ENCODE measurements around the gene KRTDAP. TPM values are rescaled to one million over a fixed set of nuclear protein-coding genes. Genes with fewer than 3 reads are reported as not detected.
"Not testable (repeated sequence)": the region's sequence is repeated elsewhere in the genome, so short reads cannot be mapped to it uniquely, and the experiment has no call there.

Gene KRTDAP
- total RNA-seq, 2 donors from 2014 or later: not detected

DNA sequence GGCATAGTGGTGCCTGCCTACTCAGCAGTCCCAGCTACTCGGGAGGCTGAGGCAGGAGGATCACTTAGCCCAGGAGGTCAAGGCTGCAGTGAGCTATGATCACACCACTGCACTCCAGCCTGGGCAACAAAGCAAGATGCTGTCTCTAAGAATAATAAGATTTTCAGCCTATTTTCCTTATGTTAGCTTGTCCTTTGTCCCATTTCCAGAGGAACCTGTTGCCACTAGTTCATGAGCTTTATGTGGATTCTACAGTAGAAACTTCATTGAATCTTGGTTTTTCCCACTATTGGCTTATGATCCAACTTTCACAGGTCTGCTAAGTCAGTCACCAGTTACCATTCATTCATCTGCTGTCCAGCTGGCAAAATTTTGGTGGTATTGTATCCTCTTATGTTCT lies 24.0 kb downstream of the KRTDAP start:
- no peak for ATAC-seq (replicated peaks in 1 of 2)
- Mint-ChIP-seq H3K27me3 (ENCODE audit: low read depth) (peaks cover 7% of the 10 kb centered on the region), H3K27ac (no peak overlapping the region), H3K4me3 (no peak overlapping the region), H3K4me1 (ENCODE audit: low read depth) (peaks cover 27% of the 10 kb centered on the region), H3K9me3 (no peaks in the 10 kb centered on the region), H3K36me3 (ENCODE audit: insufficient read depth in 2 of 2) (no peaks in the 10 kb centered on the region)
- DNase-seq: no peak

DNA sequence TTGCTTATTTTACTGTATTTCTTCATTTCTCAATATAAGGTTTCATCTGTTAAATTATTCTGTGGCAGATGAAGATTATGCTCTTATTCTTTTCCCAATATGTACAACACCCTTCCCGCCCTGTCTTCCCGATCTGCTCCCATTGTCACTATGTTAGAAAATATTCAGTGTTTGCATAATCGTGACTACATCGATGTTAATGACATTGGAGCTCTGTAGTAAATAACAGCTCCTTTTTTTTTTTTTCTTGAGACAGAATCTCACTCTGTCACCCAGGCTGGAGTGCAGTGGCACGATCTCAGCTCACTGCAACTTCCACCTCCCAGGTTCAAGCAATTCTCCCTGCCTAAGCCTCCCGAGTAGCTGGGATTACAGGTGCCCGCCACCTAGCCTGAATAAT lies 27.3 kb downstream of the KRTDAP start:
- peak overlapping the region; percentile 13 for H3K27ac Mint-ChIP-seq
- DNase-seq; H3K9me3 Mint-ChIP-seq; H3K36me3 Mint-ChIP-seq (ENCODE audit: insufficient read depth in 2 of 2); H3K27me3 Mint-ChIP-seq (ENCODE audit: low read depth): not testable (repeated sequence)
- ATAC-seq (replicated peaks in 1 of 2): peak in 1 of 2 donors; percentile 4
- H3K4me1 Mint-ChIP-seq (ENCODE audit: low read depth): peaks cover 29% of the 10 kb centered on the region
- peak overlapping the region; percentile 50 to 65 for H3K4me3 Mint-ChIP-seq

DNA sequence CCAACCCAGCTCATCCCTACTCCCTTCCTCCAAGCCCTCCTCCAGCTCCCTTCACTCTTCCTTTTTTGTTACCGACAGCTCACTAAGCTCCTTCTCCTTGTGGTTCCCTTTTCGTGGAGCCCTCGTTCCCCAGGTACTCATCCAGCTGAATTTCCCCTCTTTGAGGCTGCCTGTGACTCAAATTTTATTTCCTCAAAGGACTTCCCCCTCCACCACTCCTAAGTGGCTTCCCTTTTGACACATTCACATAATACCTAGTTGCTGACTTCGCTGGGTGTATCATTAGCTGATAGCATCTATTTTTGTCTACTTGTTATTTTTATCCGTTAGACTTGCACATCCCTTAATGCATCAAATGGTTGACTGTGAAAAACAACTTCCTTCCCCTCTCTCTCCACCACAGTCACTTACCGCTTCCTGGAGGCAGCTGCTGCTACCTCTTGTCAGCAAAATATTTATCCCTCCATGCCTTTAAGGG lies 27.7 kb downstream of the KRTDAP start:
- H3K4me1 Mint-ChIP-seq (ENCODE audit: low read depth): peaks cover 28% of the 10 kb centered on the region
- DNase-seq: peak; percentile 29 to 37
- peak overlapping the region; percentile 50 to 65 for H3K4me3 Mint-ChIP-seq
- H3K27me3 Mint-ChIP-seq (ENCODE audit: low read depth): peaks cover 7% of the 10 kb centered on the region
- H3K36me3 Mint-ChIP-seq (ENCODE audit: insufficient read depth in 2 of 2): no peaks in the 10 kb centered on the region
- peak overlapping the region; percentile 13 for H3K27ac Mint-ChIP-seq
- peak; percentile 88 to 91 for ATAC-seq (replicated peaks in 1 of 2)
- H3K9me3 Mint-ChIP-seq: no peaks in the 10 kb centered on the region

DNA sequence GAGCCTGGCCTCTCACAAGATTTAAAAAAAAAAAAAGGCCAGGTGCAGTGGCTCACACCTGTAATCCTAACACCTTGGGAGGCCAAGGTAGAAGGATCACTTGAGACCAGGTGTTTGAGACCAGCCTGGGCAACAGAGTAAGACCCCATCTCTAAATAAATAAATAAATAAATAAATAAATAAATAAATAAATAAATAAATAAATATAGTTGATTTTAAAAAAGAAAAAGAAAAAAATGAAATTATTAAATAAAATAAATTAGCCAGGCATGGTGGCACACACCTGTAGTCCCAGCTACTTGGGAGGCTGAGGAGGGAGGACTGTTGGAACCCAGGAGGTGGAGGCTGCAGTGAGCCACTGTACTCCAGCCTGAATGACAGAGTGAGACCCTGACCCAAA lies 28.5 kb downstream of the KRTDAP start:
- not testable (repeated sequence) for H3K4me3 Mint-ChIP-seq; H3K9me3 Mint-ChIP-seq; DNase-seq; H3K27me3 Mint-ChIP-seq (ENCODE audit: low read depth); H3K36me3 Mint-ChIP-seq (ENCODE audit: insufficient read depth in 2 of 2); ATAC-seq (replicated peaks in 1 of 2); H3K27ac Mint-ChIP-seq
- H3K4me1 Mint-ChIP-seq (ENCODE audit: low read depth): peaks cover 35% of the 10 kb centered on the region

DNA sequence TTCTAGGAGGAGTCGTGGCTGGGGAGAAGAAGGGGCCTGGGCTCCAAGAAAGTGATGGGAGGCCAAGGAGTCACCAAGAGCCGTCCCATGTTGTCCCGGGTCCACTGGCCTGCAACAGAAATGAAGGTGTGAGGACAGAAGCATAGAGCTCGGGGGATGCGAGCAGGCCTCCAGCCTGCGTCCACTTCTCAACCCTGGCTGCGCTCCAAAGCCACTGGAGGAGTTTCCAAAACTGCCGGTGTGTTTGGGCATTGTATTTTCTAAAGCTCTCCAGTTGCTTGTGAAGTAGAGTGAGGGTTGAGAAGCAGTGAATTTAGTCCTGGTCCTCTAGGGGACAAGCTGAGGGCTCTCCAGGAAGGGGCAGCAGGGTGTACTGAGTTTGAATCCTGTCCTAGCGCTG lies 29.2 kb downstream of the KRTDAP start:
- ATAC-seq (replicated peaks in 1 of 2) (no peak), DNase-seq (no peak)
- Mint-ChIP-seq H3K36me3 (ENCODE audit: insufficient read depth in 2 of 2) (no peaks in the 10 kb centered on the region), H3K27ac (no peak overlapping the region), H3K4me1 (ENCODE audit: low read depth) (peaks cover 35% of the 10 kb centered on the region), H3K27me3 (ENCODE audit: low read depth) (peaks cover 7% of the 10 kb centered on the region), H3K9me3 (no peaks in the 10 kb centered on the region), H3K4me3 (no peak overlapping the region)

DNA sequence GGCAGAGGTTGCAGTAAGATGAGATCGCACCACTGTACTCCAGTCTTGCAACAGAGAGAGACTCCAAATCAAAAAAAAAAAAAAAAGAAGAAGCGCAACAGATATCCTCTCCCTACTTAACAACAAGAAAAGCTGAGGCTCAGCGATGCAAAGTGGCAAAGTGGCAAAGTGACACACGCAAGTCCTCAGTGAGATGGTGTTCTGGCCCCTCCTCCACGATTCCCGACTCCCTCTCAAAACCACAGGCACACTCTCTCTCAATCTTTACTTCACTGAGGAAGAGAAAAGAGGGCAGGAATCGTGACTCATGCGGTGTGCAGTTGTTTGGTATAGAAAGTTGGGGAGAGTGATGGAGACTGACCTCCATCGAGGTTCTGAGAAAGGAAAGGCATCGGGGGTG lies 29.7 kb downstream of the KRTDAP start:
- Mint-ChIP-seq H3K36me3 (ENCODE audit: insufficient read depth in 2 of 2) (no peaks in the 10 kb centered on the region), H3K9me3 (no peaks in the 10 kb centered on the region), H3K4me1 (ENCODE audit: low read depth) (peaks cover 35% of the 10 kb centered on the region), H3K27me3 (ENCODE audit: low read depth) (peaks cover 6% of the 10 kb centered on the region), H3K27ac (no peak overlapping the region), H3K4me3 (no peak overlapping the region)
- no peak for ATAC-seq (replicated peaks in 1 of 2)
- DNase-seq: no peak

DNA sequence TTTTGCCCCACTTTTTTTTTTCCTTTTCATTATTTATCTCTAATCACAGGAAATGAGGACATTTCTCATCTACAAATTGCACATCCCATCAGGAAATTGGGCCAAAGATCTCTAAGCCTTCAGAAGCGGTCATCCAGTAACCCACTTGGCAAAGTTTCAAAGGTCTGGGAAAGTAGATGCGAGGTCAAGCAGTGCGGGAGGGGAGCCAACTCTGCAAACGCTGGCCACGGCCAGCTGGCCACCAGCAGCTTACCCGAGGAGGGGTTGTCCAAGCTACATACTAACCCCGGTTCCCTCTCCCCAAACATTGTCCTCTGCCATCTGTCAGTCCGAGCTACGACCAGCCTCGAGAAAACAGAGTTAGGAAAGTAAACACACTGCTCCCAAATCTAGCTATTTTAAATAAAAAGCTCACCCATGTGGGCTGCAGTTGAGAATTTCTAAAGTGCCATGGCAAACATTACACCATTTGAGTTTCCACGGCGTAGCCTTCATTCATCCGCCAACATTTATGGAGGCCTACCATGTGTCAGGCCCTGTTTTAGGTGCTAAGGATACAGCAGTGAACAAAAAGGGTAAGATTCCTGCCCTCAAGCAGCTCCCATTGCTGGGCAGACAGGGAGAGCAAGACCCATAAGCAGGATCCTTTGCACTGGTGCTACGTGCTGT lies 30.7 kb downstream of the KRTDAP start:
- Mint-ChIP-seq H3K9me3 (no peaks in the 10 kb centered on the region), H3K27ac (no peak overlapping the region), H3K27me3 (ENCODE audit: low read depth) (no peaks in the 10 kb centered on the region), H3K4me1 (ENCODE audit: low read depth) (peaks cover 35% of the 10 kb centered on the region), H3K4me3 (no peak overlapping the region), H3K36me3 (ENCODE audit: insufficient read depth in 2 of 2) (no peaks in the 10 kb centered on the region)
- ATAC-seq (replicated peaks in 1 of 2) (no peak), DNase-seq (no peak)

DNA sequence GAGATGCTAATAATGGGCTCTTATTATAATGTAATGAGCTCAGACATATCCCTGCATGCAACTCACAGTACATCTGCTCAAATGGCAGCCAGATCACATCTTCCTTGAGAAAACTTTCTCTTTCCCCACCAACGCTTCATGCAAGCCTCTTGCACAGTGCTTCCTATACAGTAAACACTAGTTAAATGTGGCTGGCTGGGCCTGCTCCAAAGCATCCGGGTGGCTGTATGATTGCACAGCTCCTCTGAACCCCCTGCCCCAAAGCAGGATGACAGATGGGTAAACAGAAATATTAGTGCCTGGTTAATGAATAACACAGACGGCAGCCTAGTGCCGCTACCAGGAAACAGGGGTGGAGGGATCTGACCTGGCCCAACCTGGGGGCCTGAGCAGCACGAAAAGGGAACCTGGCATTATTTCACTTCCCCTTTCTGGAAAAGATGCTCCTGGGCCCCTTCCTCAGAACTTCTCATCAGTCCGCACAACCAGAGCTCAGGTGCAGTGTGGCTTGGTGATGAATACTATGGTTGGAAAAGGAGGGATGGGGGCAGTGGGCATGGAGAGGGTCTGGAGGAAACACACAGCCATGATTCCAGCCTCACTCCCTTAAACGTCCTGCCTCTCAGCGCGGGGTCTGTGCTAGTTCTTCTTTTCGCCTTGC lies 31.4 kb downstream of the KRTDAP start:
- no peak overlapping the region for H3K27ac Mint-ChIP-seq
- ATAC-seq (replicated peaks in 1 of 2) (no peak), DNase-seq (no peak)
- H3K4me1 Mint-ChIP-seq (ENCODE audit: low read depth): peaks cover 31% of the 10 kb centered on the region
- no peaks in the 10 kb centered on the region for H3K27me3 Mint-ChIP-seq (ENCODE audit: low read depth)
- no peak overlapping the region for H3K4me3 Mint-ChIP-seq
- no peaks in the 10 kb centered on the region for H3K36me3 Mint-ChIP-seq (ENCODE audit: insufficient read depth in 2 of 2)
- no peaks in the 10 kb centered on the region for H3K9me3 Mint-ChIP-seq

DNA sequence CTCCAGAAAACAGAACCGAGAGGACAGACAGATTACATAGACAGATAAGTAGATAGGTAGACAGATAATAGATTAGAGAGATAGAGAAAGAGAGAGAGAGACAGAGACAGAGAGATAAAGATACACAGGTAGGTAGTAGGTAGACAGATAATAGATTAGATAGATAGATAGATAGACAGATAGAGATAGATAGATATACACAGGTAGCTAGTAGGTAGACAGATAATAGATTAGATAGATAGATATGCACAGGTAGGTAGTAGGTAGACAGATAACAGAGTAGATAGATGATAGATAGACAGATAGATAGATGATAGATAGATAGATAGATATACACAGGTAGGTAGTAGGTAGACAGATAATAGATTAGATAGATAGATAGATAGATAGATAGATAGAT lies 32.1 kb downstream of the KRTDAP start:
- ATAC-seq (replicated peaks in 1 of 2): no peak
- H3K4me1 Mint-ChIP-seq (ENCODE audit: low read depth): peaks cover 25% of the 10 kb centered on the region
- peaks cover 3% of the 10 kb centered on the region for H3K27me3 Mint-ChIP-seq (ENCODE audit: low read depth)

DNA sequence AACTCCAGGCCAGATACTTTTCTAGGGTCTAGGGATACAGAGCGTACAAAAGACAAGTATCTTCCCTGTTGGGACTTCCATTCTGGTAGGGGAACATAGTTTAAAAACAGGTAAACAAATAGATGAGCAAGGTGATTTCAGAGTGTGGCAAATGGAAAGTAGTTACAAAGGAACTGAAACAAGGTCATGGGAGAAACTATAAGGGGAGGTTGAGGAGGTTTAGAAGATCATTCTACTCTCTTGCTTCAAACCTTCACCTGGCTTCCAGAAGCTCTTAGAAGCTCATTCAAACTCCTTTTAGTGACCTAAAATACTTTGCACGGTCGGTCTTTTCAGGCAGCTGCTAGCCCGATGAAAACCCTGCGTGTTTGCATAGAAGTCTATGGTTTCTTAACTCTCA lies 33.1 kb downstream of the KRTDAP start:
- no peak for DNase-seq
- no peak for ATAC-seq (replicated peaks in 1 of 2)
- no peaks in the 10 kb centered on the region for H3K36me3 Mint-ChIP-seq (ENCODE audit: insufficient read depth in 2 of 2)
- peaks cover 23% of the 10 kb centered on the region for H3K4me1 Mint-ChIP-seq (ENCODE audit: low read depth)
- peaks cover 7% of the 10 kb centered on the region for H3K27me3 Mint-ChIP-seq (ENCODE audit: low read depth)
- no peaks in the 10 kb centered on the region for H3K9me3 Mint-ChIP-seq
- H3K27ac Mint-ChIP-seq: no peak overlapping the region
- no peak overlapping the region for H3K4me3 Mint-ChIP-seq

More for the DNA sequence above, 32.1 kb downstream of the KRTDAP start:
- H3K9me3 Mint-ChIP-seq: no peaks in the 10 kb centered on the region
- no peak for DNase-seq
- no peak overlapping the region for H3K4me3 Mint-ChIP-seq
- H3K27ac Mint-ChIP-seq: peak overlapping the region; percentile 8
- H3K36me3 Mint-ChIP-seq (ENCODE audit: insufficient read depth in 2 of 2): no peaks in the 10 kb centered on the region

DNA sequence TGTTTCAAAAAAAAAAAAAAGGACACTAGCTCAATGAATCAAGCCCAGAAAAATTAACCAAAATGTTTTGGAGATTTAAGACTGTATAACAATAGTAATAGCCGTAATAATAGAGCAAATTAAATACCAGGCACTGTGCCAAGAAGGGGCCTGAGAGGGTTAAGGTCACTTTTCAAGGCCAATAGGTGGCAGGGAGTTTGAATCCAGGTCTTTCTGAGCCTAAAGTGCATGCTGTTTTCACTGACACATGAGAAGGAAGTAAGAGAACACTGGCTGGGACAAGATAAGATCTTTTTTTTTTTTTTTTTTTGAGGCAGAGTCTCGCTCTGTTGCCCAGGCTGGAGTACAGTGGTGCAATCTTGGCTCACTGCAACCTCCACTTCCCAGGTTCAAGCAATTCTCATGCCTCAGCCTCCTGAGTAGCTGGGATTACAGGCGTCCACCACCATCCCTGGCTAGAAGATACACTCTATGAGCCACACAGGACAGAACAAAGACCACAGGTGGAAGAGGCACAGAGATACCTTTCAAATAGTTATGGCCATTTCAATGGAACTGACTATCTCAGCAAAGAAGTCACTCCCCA lies 34.6 kb downstream of the KRTDAP start:
- Mint-ChIP-seq H3K4me1 (ENCODE audit: low read depth) (peaks cover 34% of the 10 kb centered on the region), H3K4me3 (no peak overlapping the region), H3K27me3 (ENCODE audit: low read depth) (peaks cover 8% of the 10 kb centered on the region), H3K9me3 (no peaks in the 10 kb centered on the region), H3K36me3 (ENCODE audit: insufficient read depth in 2 of 2) (no peaks in the 10 kb centered on the region), H3K27ac (no peak overlapping the region)
- ATAC-seq (replicated peaks in 1 of 2) (no peak), DNase-seq (no peak)

DNA sequence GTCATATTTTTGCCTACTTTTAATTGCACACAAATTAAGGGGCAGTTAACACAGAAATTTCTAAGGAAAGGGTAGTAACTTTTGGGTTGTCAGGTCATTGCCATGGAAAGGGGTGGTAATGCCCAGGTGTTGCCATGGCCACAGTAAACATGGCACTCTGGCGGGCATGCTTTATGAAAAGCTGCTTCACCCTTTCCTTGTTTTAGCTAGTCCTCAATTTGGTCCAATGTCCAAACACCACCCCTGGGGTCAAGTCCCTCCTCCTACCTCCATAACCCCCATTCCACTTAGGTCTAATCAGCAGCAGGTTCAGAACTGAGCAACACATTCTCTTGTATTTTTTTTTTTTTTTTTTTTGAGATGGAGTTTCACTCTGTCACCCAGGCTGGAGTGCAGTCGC lies 35.6 kb downstream of the KRTDAP start:
- Mint-ChIP-seq H3K36me3 (ENCODE audit: insufficient read depth in 2 of 2) (no peaks in the 10 kb centered on the region), H3K4me3 (no peak overlapping the region), H3K27ac (no peak overlapping the region), H3K9me3 (no peaks in the 10 kb centered on the region), H3K27me3 (ENCODE audit: low read depth) (peaks cover 17% of the 10 kb centered on the region), H3K4me1 (ENCODE audit: low read depth) (peaks cover 37% of the 10 kb centered on the region)
- DNase-seq (no peak), ATAC-seq (replicated peaks in 1 of 2) (no peak)

DNA sequence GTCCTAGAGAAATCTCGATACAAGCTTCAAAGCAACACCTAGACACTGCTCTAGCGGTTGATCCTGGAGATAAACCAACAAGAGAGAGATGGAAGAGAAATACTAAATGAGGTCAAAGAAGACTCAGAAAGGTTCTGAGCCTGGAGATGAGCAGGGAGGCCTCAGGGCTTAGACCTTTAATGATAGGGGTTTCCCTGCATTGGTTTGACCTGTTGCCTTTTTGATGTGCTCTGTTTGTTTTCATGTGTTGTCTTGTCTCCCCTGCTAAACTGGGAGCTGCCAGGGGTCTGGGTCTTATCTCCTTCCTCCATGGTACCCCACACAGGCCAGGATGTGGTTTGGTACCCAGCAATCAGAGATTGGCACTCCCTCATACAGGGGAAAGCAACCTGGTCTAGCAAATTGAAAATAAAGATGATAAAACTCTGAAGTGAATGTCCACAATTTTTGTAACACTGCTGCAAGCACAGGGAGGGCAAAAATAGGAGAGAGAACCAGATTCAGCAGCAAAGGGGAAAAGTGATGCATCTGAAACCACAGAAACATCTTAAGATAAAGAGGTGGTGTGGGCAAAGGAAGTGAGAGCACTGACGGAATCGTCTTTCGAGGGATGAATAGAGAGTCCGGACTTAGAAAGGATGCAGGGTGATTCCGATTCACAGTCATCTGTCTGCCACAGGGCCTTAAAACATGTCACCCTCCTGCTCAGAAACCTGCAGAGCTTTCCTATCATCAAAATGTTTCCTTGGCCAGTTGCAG lies 38.7 kb downstream of the KRTDAP start:
- DNase-seq (peak; percentile 53 to 54), ATAC-seq (replicated peaks in 1 of 2) (peak; percentile 91 to 94)
- H3K36me3 Mint-ChIP-seq (ENCODE audit: insufficient read depth in 2 of 2): no peaks in the 10 kb centered on the region
- H3K9me3 Mint-ChIP-seq: no peaks in the 10 kb centered on the region
- H3K27ac Mint-ChIP-seq: peak overlapping the region; percentile 5
- H3K4me3 Mint-ChIP-seq: peak overlapping the region; percentile 44 to 61
- H3K4me1 Mint-ChIP-seq (ENCODE audit: low read depth): peaks cover 39% of the 10 kb centered on the region
- peaks cover 37% of the 10 kb centered on the region for H3K27me3 Mint-ChIP-seq (ENCODE audit: low read depth)

Data from activated T-cell treated with anti-CD3 and anti-CD28 coated beads, Interleukin-2, amount 50 U/mL, for 72 hours (primary cell).